ENCODE results near the gene SYNPO.

- TF ChIP-seq MAX (IDR thresholded peaks at IDR 0.05) (no peak), NPAS2 (CRISPR knock-in tag; IDR thresholded peaks at IDR 0.05; ENCODE audit: borderline replicate concordance) (no peak), SMC3 (IDR thresholded peaks at IDR 0.05) (no peak), CTCF (IDR thresholded peaks at IDR 0.05) (no peak), JUNB (IDR thresholded peaks at IDR 0.05) (no peak), JUN (IDR thresholded peaks at IDR 0.05) (no peak), CEBPB (IDR thresholded peaks at IDR 0.05) (no peak), REST (IDR thresholded peaks at IDR 0.05) (no peak)
Observed at GRCh38 chr5:150674341-150674821, 33.9 kb downstream of the SYNPO start.
